HPDE6-E6E7 (cell line): ENCODE measurements around the gene C6orf136.
"Not testable (repeated sequence)": the region's sequence is repeated elsewhere in the genome, so short reads cannot be mapped to it uniquely, and the experiment has no call there.

Experiments used
- DNase-seq: peaks from one replicate; pipeline ENCODE4 v3.0.0; 2011; ENCODE audit warnings: missing footprints; ENCODE audit errors: extremely low spot score

C6orf136 gene

GRCh38 chr6:30656513-30656912 lies 9.6 kb downstream of the C6orf136 start:
- DNase-seq: no peak

DNA sequence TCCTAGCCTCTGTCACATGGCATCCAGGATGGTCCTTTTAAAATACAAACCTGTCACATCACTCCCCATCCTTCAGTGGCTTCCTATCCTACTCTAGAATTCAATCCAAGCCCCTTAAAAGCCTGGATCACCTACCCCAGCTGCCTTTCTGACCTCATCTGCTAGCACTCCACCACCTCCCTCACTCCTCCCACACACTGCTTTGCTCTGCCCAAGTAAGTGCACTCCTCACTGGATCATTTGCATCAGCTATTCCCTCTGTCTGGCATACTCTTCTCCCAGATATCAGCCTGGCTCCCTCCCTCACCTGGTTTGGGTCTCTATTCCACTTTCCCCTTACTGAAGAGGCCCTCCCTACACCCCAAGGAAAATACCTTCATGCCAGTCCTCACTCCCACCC lies 10.5 kb downstream of the C6orf136 start:
- DNase-seq: no peak

GRCh38 chr6:30657922-30658321 lies 11.0 kb downstream of the C6orf136 start:
- DNase-seq: not testable (repeated sequence)

- DNase-seq: no peak
Observed at GRCh38 chr6:30664994-30665767, 18.2 kb downstream of the C6orf136 start.

- DNase-seq: not testable (repeated sequence)
Observed at GRCh38 chr6:30666300-30666699, 19.4 kb downstream of the C6orf136 start.

GRCh38 chr6:30670760-30671527 lies 24.0 kb downstream of the C6orf136 start:
- DNase-seq: no peak

DNA sequence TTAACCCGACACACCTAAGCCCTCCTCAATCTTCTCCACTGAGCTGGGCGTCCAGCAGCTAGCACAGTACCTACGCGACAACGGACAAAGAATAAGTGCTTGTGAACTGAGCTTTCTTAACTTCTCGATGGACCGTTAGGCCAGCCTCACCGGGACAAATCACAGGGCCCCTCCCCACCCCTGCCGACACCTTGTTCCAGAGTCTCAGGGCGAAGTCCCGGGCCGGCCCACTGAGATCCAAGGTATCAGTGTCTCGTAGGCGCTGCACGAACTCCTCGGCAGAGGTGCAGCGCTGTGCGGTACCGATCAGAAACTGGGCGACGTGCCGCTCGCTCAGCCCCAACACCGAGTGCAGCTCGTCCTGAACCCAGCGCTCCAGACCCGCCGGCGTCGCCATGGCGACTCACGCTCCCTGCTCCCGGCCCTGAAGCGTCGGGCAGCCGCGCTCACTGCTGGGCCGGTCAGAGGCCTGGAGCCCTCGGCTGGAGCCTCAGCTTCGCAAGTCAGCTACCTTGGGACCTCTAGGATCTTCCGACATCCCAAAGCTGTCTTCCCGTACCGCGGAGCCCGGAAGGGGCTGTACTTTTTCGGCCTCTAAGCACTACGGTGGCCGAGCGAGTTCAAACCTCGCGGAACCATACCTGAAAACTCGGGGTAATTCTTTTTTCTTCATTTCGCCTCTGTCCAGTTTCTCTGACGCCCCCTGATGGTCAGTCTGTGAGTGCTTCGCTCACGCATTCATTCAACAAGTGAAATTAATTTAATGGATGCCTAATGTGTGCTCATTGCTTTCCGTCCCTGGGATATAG lies 25.7 kb downstream of the C6orf136 start, which contains the start of gene DHX16:
TSS of gene DHX16 (minus strand) at position 562 of the 809 bp plus-strand sequence. CDS start at position 397, 165 bp downstream.
- peak; percentile 89 for DNase-seq

- DNase-seq: no peak
Observed at GRCh38 chr6:30676660-30677285, 29.8 kb downstream of the C6orf136 start.

DNA sequence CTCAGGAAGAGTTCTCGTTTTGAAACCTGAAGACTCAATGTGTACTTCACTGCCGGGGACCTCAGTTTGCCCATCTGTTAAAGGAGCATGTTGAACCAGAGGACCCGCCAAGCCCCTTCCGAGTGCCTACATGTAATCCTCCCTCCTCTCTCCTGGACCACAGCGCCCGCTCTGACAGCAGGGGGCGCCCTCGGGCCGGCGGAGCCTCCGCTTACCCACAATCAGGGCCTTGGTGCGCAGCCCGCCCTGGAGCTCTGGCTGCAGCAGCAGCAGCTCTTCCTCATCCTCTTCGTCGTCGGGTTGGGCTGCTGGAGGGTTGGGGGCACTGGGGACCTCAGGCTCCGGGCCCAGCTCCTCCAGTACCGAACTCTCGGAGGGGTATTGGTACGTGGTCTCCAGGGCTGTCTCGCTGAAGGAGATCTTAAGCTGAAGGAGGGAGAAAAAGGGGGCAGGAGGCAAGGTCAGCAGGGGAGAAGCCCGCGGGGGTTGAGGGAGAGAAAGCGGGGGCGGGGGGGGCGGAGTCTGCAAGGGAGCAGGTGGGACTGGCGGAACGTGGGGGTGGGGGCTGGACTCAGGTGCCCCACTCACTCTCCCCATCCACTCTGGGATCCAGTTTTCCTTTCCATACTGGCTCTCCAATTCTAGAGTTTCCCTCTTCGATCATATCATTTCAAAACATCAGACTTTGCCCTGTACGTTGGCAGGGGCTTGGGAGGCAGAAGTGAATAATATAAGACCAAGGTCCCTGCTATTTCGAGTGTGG lies 32.2 kb downstream of the C6orf136 start:
- no peak for DNase-seq

- no peak for DNase-seq
Observed at GRCh38 chr6:30679765-30680535, 33.0 kb downstream of the C6orf136 start.

GRCh38 chr6:30681766-30682142 lies 34.8 kb downstream of the C6orf136 start:
- DNase-seq: no peak

- DNase-seq: peak; percentile 67
Observed at GRCh38 chr6:30682143-30683117, 35.5 kb downstream of the C6orf136 start.

- no peak for DNase-seq
Observed at GRCh38 chr6:30683183-30683979, 36.4 kb downstream of the C6orf136 start.

GRCh38 chr6:30683980-30684338 lies 37.0 kb downstream of the C6orf136 start:
- DNase-seq: no peak

GRCh38 chr6:30684386-30685156 lies 37.6 kb downstream of the C6orf136 start:
- DNase-seq: no peak

DNA sequence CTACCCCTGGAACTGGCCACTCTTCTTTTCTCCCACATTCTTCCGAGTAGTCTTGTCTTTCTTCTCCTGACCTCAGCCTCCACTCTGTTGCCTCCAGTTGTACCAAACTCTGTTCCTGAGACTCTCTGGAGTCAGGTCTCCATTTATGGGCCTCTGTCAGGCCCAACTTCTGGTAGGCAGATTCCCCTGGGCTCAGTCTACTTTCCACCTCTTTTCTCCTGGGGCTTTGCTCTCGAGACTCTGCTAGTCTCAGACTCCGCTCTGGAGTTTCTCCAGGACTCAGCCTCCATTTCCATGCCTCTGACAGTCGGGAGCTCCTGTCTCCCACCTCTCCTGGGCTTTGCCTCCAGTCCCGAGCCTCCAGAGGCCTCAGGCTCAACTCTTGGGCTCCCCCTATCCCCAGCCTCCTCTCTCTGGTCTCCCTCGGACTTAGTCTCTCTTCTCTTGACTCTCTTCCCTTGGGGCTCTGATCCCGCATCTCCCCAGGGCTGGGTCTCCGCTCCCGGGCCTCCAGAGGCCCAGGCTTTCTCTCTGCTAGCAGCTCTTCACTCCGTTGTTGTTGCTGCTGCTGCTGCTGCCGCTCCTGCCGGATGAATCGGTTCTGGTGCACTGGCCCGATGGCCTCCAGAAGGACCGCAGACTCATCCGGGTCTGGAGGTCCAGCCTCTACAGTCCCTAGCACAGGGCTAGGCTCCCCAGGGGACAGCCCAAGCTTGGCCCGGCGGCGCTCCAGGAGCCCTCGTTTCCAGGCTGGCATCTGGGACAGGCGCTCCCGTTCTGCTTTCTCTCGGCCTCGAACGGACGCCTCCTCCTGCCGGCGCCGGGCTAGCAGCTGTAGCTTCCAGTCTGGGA lies 38.5 kb downstream of the C6orf136 start:
- no peak for DNase-seq
